NT2/D1 (cell line): ENCODE data around the gene COL6A2.

Experiments used
- SUZ12 ChIP-seq: IDR thresholded peaks from 2 replicates; pipeline ENCODE4 v1.6.1; 2011; ENCODE audit not compliant: insufficient read length, insufficient read depth; ENCODE audit errors: extremely low read depth
- YY1 ChIP-seq: IDR thresholded peaks from 2 replicates; pipeline ENCODE4 v1.6.1; 2011; ENCODE audit not compliant: insufficient read length, insufficient read depth
- ZNF274 ChIP-seq: IDR thresholded peaks from 2 replicates; pipeline ENCODE4 v1.6.1; 2011; ENCODE audit warnings: mild to moderate bottlenecking, low read depth, low read length

DNA sequence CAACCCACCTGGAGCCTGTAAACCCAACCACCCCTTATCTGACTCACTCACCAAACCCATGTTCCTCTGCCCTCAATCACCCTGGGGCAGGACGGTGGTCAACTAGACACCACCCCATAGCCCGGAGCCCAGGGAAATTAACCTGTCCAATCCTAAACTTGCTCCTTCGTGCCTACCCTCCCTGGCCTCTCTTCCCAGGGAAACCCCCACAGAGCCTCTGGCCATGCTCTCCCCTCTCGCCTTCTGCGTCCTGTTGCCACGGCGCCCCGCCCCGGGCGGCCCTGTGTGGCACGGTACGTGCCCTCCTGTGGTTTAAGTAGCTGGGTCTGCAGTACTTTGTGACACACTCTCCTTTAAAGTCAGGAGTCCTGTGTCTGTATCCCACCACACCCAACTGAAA, 61.5 kb downstream of the COL6A2 start:
- TF ChIP-seq ZNF274 (no peak), SUZ12 (no peak), YY1 (no peak)
